BLaER1 treated with 17β-estradiol and CSF1 and Interleukin-3, amounts not matched to agents 10 nM and 100 nM (cell line): Measurements from ENCODE around the gene ABCG8.

Source experiments
- H3K27ac ChIP-seq, 11 experiments: shearing (Covaris generic); formaldehyde crosslinking; 2 replicates each; pipeline ENCODE4 v1.8.1; 2022
- H3K27me3 ChIP-seq, 11 experiments: shearing (Covaris generic); formaldehyde crosslinking; 2 replicates each; pipeline ENCODE4 v1.8.1; 2022
- H3K36me3 ChIP-seq, 11 experiments: shearing (Covaris generic); formaldehyde crosslinking; 2 replicates each; pipeline ENCODE4 v1.8.1; 2022
- H3K4me1 ChIP-seq, 10 experiments: shearing (Covaris generic); formaldehyde crosslinking; 2 replicates each; pipeline ENCODE4 v1.8.1; 2022
- H3K4me2 ChIP-seq, 11 experiments: shearing (Covaris generic); formaldehyde crosslinking; 2 replicates each; pipeline ENCODE4 v1.8.1; 2022
- H3K4me3 ChIP-seq, 10 experiments: shearing (Covaris generic); formaldehyde crosslinking; 2 replicates each; pipeline ENCODE4 v1.8.1; 2022
- H3K9ac ChIP-seq, 11 experiments: shearing (Covaris generic); formaldehyde crosslinking; 2 replicates each; pipeline ENCODE4 v1.8.1; 2022
- H3K9me3 ChIP-seq, 11 experiments: shearing (Covaris generic); formaldehyde crosslinking; replicated peaks in 1 of 11; 2 replicates each; pipeline ENCODE4 v1.8.1; 2022
- H4K20me1 ChIP-seq, 11 experiments: shearing (Covaris generic); formaldehyde crosslinking; 2 replicates each; pipeline ENCODE4 v1.8.1; 2022
- Cebpa-rat ChIP-seq, 11 experiments: shearing (Covaris generic); IDR thresholded peaks; 2 replicates each; pipeline ENCODE4 v1.8.1; 2022

ABCG8 gene

DNA sequence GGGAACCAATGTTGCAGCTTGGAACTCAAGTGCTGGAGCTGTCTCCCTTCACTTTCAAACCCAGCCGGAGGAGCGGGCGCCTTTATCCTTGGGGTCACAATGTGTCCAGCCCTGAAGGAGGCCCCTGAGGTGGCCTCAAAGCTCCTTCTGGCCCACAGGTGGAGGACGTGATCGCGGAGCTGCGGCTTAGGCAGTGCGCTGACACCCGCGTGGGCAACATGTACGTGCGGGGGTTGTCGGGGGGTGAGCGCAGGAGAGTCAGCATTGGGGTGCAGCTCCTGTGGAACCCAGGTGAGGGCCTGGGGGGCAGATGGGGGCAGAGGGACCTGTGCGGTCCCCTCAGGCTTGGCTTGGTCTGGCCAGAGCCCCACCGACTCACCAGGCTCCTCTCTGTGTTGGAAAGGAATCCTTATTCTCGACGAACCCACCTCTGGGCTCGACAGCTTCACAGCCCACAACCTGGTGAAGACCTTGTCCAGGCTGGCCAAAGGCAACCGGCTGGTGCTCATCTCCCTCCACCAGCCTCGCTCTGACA, 13.5 kb downstream of the ABCG8 start:
- H3K27ac ChIP-seq: no peak overlapping the region
- H3K4me3 ChIP-seq: no peak overlapping the region
- H3K9me3 ChIP-seq: no peaks in the 10 kb centered on the region
- H3K36me3 ChIP-seq: no peaks in the 10 kb centered on the region
- no peak overlapping the region for H3K4me2 ChIP-seq
- H3K4me1 ChIP-seq: peaks cover 0 to 9% (median 7%) of the 10 kb centered on the region in 10 experiments; a peak in 10 of 20 replicates
- H3K27me3 ChIP-seq: no peaks in the 10 kb centered on the region
- no peak for TF ChIP-seq Cebpa-rat (IDR thresholded peaks at IDR 0.05)
- no peak overlapping the region for H3K9ac ChIP-seq
- H4K20me1 ChIP-seq: no peaks in the 10 kb centered on the region

- no peaks in the 10 kb centered on the region for H4K20me1 ChIP-seq
- no peak overlapping the region for H3K27ac ChIP-seq
- peaks cover 0 to 3% (median under 1%) of the 10 kb centered on the region in 10 experiments; a peak in 8 of 20 replicates for H3K4me1 ChIP-seq
- H3K4me3 ChIP-seq: no peak overlapping the region
- no peak overlapping the region for H3K4me2 ChIP-seq
- H3K36me3 ChIP-seq: no peaks in the 10 kb centered on the region
- no peaks in the 10 kb centered on the region for H3K9me3 ChIP-seq
- no peak overlapping the region for H3K9ac ChIP-seq
- TF ChIP-seq Cebpa-rat (IDR thresholded peaks at IDR 0.05): no peak
- no peaks in the 10 kb centered on the region for H3K27me3 ChIP-seq
These were observed 14.6 kb downstream of the ABCG8 start for GRCh38 chr2:43853141-43854081.

- Histone ChIP-seq H3K4me2 (no peak overlapping the region), H3K27me3 (no peaks in the 10 kb centered on the region), H4K20me1 (no peaks in the 10 kb centered on the region), H3K4me1 (no peaks in the 10 kb centered on the region), H3K9ac (no peak overlapping the region), H3K4me3 (no peak overlapping the region), H3K36me3 (no peaks in the 10 kb centered on the region), H3K9me3 (no peaks in the 10 kb centered on the region), H3K27ac (no peak overlapping the region)
- no peak for TF ChIP-seq Cebpa-rat (IDR thresholded peaks at IDR 0.05)
These were observed 15.9 kb downstream of the ABCG8 start for GRCh38 chr2:43854671-43855070.

- H3K36me3 ChIP-seq: no peaks in the 10 kb centered on the region
- H3K4me3 ChIP-seq: no peak overlapping the region
- H4K20me1 ChIP-seq: no peaks in the 10 kb centered on the region
- H3K9me3 ChIP-seq: no peaks in the 10 kb centered on the region
- no peaks in the 10 kb centered on the region for H3K4me1 ChIP-seq
- no peak for TF ChIP-seq Cebpa-rat (IDR thresholded peaks at IDR 0.05)
- no peak overlapping the region for H3K9ac ChIP-seq
- no peak overlapping the region for H3K27ac ChIP-seq
- no peaks in the 10 kb centered on the region for H3K27me3 ChIP-seq
- H3K4me2 ChIP-seq: no peak overlapping the region
These were observed 16.5 kb downstream of the ABCG8 start for GRCh38 chr2:43855292-43855691.

DNA sequence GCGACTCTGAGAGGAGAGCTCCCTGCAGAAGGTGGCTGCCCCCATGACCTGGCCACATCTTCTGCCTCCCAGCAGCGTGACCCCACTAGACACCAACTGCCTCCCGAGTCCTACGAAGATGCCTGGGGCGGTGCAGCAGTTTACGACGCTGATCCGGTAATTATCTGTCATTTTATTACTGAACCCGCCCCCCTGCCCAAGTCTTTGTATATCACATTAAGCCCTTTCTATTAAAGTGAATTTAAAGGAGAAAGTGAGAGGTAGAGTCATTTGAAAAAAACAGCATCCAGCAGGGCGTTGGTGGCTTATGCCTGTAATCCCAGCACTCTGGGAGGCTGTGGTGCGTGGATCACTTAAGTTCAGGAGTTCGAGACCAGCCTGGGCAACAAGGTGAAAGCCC, 33.4 kb downstream of the ABCG8 start:
- Histone ChIP-seq H4K20me1 (no peaks in the 10 kb centered on the region), H3K4me2 (no peak overlapping the region), H3K9me3 (no peaks in the 10 kb centered on the region), H3K4me3 (no peak overlapping the region), H3K36me3 (no peaks in the 10 kb centered on the region), H3K27ac (no peak overlapping the region), H3K4me1 (no peaks in the 10 kb centered on the region), H3K9ac (no peak overlapping the region), H3K27me3 (no peaks in the 10 kb centered on the region)
- TF ChIP-seq Cebpa-rat (IDR thresholded peaks at IDR 0.05): no peak

- Histone ChIP-seq H3K36me3 (no peaks in the 10 kb centered on the region), H3K27ac (no peak overlapping the region), H3K4me3 (no peak overlapping the region), H3K9me3 (no peaks in the 10 kb centered on the region), H3K4me2 (no peak overlapping the region), H3K9ac (no peak overlapping the region), H3K27me3 (no peaks in the 10 kb centered on the region), H4K20me1 (no peaks in the 10 kb centered on the region), H3K4me1 (no peaks in the 10 kb centered on the region)
- TF ChIP-seq Cebpa-rat (IDR thresholded peaks at IDR 0.05): no peak
These were observed 36.1 kb downstream of the ABCG8 start for GRCh38 chr2:43874776-43875451.

DNA sequence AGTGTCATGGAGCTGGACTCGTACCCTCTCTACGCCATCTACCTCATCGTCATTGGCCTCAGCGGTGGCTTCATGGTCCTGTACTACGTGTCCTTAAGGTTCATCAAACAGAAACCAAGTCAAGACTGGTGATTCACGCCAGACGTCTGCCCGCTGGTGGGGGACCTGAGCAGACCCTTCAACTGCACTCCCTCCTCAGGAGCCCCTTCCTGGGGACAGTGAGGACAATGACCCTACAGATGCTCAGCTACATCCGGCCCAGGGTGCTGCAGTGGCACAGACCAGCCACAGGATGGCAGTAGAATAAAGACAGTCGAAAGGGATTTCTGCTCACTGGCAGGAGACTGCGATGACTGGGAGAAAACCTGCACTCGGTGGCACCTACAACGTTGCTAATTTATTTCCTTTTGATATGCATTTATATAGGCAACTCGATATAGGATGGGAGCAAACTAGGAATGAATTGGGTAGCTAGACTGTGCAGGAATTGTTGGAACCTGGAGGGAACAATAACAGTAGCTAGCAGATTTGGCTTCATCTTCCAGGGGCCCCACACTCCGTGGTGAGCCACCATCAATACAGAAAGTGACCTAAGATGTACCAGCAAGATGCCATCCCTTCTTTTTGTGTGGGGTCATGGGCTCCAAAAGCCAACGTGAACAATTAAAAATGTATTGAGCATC, 39.2 kb downstream of the ABCG8 start:
- no peak overlapping the region for H3K9ac ChIP-seq

GRCh38 chr2:43879261-43879660, 40.5 kb downstream of the ABCG8 start:
- no peak overlapping the region for H3K9ac ChIP-seq
- no peak overlapping the region for H3K4me2 ChIP-seq
- no peak overlapping the region for H3K27ac ChIP-seq
- no peaks in the 10 kb centered on the region for H3K9me3 ChIP-seq
- no peak for TF ChIP-seq Cebpa-rat (IDR thresholded peaks at IDR 0.05)
- no peaks in the 10 kb centered on the region for H3K27me3 ChIP-seq
- H4K20me1 ChIP-seq: no peaks in the 10 kb centered on the region; a peak in 1 of 22 replicates
- no peaks in the 10 kb centered on the region for H3K36me3 ChIP-seq
- no peak overlapping the region for H3K4me3 ChIP-seq
- H3K4me1 ChIP-seq: no peaks in the 10 kb centered on the region; a peak in 1 of 20 replicates

More for the DNA sequence above, 39.2 kb downstream of the ABCG8 start:
- Histone ChIP-seq H4K20me1 (no peaks in the 10 kb centered on the region), H3K4me3 (no peak overlapping the region), H3K4me2 (no peak overlapping the region), H3K27me3 (no peaks in the 10 kb centered on the region), H3K27ac (no peak overlapping the region), H3K9me3 (no peaks in the 10 kb centered on the region), H3K36me3 (no peaks in the 10 kb centered on the region), H3K4me1 (no peaks in the 10 kb centered on the region; a peak in 1 of 20 replicates)
- TF ChIP-seq Cebpa-rat (IDR thresholded peaks at IDR 0.05): no peak

DNA sequence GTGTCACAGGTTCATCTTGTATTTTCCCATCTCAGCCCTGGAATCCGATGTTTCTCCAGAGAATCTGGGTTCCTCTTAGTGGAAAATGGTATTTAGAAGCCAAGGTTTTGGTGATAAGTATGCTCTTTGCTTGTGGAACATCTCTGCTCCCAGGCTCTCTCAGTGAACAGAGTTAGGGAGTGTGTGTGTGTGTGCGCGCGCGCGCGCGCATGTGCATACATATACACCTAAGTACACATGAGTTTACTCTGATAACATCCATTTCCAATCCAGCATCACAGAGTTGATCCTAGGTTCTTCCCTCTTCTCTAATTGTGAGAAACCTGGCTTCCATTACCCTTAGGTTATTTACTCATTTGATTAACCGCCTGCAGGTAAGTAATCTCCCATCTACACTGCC, 41.7 kb downstream of the ABCG8 start:
- no peak overlapping the region for H3K4me2 ChIP-seq
- H3K9me3 ChIP-seq: no peaks in the 10 kb centered on the region
- no peaks in the 10 kb centered on the region; a peak in 2 of 22 replicates for H4K20me1 ChIP-seq
- H3K4me3 ChIP-seq: no peak overlapping the region
- H3K36me3 ChIP-seq: peaks cover 3 to 8% (median 5%) of the 10 kb centered on the region in 11 experiments; a peak in 16 of 22 replicates
- no peaks in the 10 kb centered on the region; a peak in 1 of 20 replicates for H3K4me1 ChIP-seq
- H3K27ac ChIP-seq: no peak overlapping the region
- no peak for TF ChIP-seq Cebpa-rat (IDR thresholded peaks at IDR 0.05)
- H3K27me3 ChIP-seq: no peaks in the 10 kb centered on the region
- no peak overlapping the region for H3K9ac ChIP-seq
